ENCODE measurements around the gene SLC44A5. TPM values are rescaled to one million over a fixed set of nuclear protein-coding genes. Genes with fewer than 3 reads are reported as not detected.

SLC44A5 gene
- total RNA-seq, 2 donors from 2014 or later: 0.61 TPM; not detected in 1

GRCh38 chr1:75472971-75473603 lies 137.8 kb downstream of the SLC44A5 start:
- ATAC-seq (replicated peaks): no peak
- Mint-ChIP-seq H3K4me1 (no peaks in the 10 kb centered on the region), H3K9me3 (no peaks in the 10 kb centered on the region), H3K4me3 (no peak overlapping the region), H3K27me3 (no peaks in the 10 kb centered on the region), H3K36me3 (ENCODE audit: low read depth) (no peaks in the 10 kb centered on the region), H3K27ac (no peak overlapping the region)

DNA sequence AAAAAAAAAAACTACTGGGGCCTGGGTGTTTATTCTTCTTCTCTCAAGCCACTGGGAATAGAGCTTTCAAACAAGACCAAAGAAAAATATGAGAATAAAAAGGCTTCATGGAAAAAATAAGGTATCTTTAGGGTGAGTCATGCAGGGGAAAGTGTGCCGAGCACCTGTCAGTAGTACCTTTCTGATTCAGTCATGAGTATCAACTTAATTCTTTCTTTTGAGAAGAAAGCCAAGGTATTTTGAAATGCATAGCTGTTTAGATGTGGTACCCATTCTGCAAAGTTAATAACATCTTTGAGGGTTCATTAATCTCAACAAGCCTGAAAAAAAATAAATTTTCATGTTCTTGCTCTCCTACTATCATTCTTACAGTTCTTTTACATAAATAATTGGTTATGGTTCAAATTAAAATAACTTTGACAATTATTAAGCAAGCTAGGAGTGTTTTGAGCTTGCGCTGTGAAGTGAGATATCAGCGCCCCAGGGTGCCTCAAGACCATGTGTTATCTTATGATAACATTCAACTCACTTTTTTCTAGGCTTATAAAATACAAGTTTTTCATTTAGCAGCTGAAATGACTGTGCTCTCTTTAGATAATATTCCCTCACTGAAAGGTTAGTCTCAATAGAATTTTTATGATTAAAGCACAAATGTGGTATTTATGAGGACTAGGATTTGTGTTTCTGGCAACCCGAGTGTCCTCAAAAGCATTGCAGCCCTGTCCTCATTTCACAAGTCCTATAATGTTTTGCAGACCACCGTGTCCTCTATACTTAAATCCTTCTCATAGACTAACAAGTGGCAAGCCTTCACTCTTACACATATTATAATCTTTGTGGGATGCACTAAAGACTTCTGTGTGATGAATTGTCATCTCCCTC lies 138.6 kb downstream of the SLC44A5 start:
- Mint-ChIP-seq H3K4me1 (no peaks in the 10 kb centered on the region), H3K9me3 (no peaks in the 10 kb centered on the region), H3K27me3 (no peaks in the 10 kb centered on the region), H3K27ac (no peak overlapping the region), H3K4me3 (no peak overlapping the region), H3K36me3 (ENCODE audit: low read depth) (no peaks in the 10 kb centered on the region)
- ATAC-seq (replicated peaks): no peak

GRCh38 chr1:75471252-75471651 lies 139.7 kb downstream of the SLC44A5 start:
- H3K4me1 Mint-ChIP-seq: no peaks in the 10 kb centered on the region
- no peaks in the 10 kb centered on the region for H3K9me3 Mint-ChIP-seq
- ATAC-seq (replicated peaks): no peak
- no peak overlapping the region for H3K4me3 Mint-ChIP-seq
- H3K36me3 Mint-ChIP-seq (ENCODE audit: low read depth): no peaks in the 10 kb centered on the region
- H3K27ac Mint-ChIP-seq: no peak overlapping the region
- no peaks in the 10 kb centered on the region for H3K27me3 Mint-ChIP-seq

DNA sequence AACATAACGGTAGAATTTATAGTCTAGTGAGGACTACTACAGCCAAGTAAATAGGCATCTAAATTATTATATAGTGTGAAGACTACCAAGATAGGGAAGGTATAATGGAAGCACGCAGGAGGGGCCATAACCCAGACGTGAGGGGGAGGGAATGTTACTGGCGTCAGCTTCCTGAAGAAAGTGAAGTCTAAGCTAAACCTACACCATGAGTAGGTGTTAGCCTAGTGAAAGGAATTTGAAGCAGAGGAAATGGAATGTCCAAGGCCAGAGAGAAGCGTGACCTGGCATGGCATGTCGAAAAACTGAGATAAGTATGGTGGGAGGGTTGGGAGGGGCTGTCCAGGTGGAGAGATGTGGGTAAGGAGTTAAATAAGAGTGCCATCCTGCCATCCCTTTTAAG lies 140.5 kb downstream of the SLC44A5 start:
- H3K4me1 Mint-ChIP-seq: no peaks in the 10 kb centered on the region
- no peak overlapping the region for H3K27ac Mint-ChIP-seq
- H3K9me3 Mint-ChIP-seq: no peaks in the 10 kb centered on the region
- no peak overlapping the region for H3K4me3 Mint-ChIP-seq
- no peaks in the 10 kb centered on the region for H3K27me3 Mint-ChIP-seq
- ATAC-seq (replicated peaks): no peak
- no peaks in the 10 kb centered on the region for H3K36me3 Mint-ChIP-seq (ENCODE audit: low read depth)

DNA sequence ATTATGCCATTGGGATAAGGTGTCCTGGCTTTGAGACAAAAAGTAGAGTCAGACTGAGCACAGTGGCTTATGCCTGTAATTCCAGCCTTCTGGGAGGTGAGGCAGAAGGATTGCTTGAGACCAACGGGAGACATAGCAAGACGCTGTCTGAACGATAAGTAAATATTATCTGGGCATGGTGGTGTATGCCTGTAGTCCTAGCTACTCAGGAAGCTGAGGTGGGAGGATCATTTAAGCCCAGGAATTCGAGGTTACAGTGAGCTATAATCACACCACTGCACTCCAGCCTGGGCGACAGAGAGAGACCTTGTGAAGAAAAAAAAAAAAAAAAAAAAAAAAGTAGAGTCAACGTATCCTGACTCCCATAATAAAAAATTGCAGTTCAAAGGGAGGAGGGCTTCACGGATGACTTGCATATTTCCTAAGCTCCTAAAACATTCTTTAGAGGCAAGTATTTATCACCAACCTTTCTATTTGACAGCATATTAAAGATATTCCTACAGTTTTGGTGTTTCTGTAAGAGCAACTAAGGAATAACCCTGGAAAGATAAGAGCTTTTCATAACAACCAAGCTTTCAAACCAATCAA lies 141.2 kb downstream of the SLC44A5 start:
- ATAC-seq (replicated peaks): no peak

DNA sequence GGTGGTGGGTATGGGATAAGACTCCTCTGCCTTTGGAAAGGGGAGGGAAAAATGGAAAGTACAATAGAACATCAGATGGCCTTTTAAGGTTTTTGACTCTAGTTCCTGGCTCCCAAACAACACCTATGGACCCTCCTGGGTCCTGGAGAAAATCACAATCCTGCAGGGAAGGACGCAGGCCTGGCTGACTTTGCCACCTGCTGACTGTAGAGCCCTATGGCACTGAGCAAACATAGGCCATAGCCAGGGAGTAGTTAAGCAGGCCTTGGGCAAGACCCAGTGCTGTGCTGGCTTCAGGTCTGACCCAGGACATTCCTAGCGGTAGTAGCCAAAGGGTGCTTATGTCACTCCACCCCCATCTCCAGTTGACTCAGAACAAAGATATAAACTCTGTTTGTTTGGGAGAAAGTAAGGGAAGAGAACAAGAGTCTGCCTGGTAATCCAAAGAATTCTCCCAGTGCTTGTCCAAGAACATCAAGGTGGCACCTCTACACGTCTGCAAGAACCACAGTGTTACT lies 149.0 kb downstream of the SLC44A5 start:
- H3K36me3 Mint-ChIP-seq (ENCODE audit: low read depth): no peaks in the 10 kb centered on the region
- no peak overlapping the region for H3K27ac Mint-ChIP-seq
- no peak overlapping the region for H3K4me3 Mint-ChIP-seq
- H3K27me3 Mint-ChIP-seq: no peaks in the 10 kb centered on the region
- H3K9me3 Mint-ChIP-seq: no peaks in the 10 kb centered on the region
- no peaks in the 10 kb centered on the region for H3K4me1 Mint-ChIP-seq
- ATAC-seq (replicated peaks): no peak

More for the DNA sequence above, 141.2 kb downstream of the SLC44A5 start:
- Mint-ChIP-seq H3K36me3 (ENCODE audit: low read depth) (no peaks in the 10 kb centered on the region), H3K9me3 (no peaks in the 10 kb centered on the region), H3K4me3 (no peak overlapping the region), H3K4me1 (no peaks in the 10 kb centered on the region), H3K27me3 (no peaks in the 10 kb centered on the region), H3K27ac (no peak overlapping the region)

- no peak overlapping the region for H3K4me3 Mint-ChIP-seq
- no peak for ATAC-seq (replicated peaks)
- no peaks in the 10 kb centered on the region for H3K4me1 Mint-ChIP-seq
- H3K27ac Mint-ChIP-seq: no peak overlapping the region
- peaks cover 13% of the 10 kb centered on the region for H3K9me3 Mint-ChIP-seq
- no peaks in the 10 kb centered on the region for H3K36me3 Mint-ChIP-seq (ENCODE audit: low read depth)
- no peaks in the 10 kb centered on the region for H3K27me3 Mint-ChIP-seq
Observed at GRCh38 chr1:75449998-75450397, 160.9 kb downstream of the SLC44A5 start.

DNA sequence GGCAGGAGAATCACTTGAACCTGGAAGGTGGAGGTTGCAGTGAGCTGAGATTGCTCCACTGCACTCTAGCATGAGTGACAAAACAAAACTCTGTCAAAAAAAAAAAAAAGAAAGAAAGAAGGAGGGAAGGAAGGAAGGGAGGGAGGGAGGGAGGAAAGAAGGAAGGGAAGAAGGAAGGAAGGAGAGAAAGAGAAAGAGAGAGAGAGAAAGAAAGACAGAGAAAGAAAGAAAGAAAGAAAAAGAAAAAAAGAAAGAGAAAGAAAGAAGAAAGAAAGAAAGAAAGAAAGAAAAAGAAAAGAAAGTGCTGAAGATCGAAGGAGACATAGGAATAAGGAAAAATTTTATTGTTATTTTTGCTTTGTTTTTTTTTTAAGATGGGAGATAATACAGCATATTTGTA lies 166.7 kb downstream of the SLC44A5 start:
- H3K27me3 Mint-ChIP-seq: no peaks in the 10 kb centered on the region
- H3K27ac Mint-ChIP-seq: no peak overlapping the region
- H3K4me1 Mint-ChIP-seq: no peaks in the 10 kb centered on the region
- no peak overlapping the region for H3K4me3 Mint-ChIP-seq
- H3K9me3 Mint-ChIP-seq: peaks cover 6% of the 10 kb centered on the region
- ATAC-seq (replicated peaks): no peak
- no peaks in the 10 kb centered on the region for H3K36me3 Mint-ChIP-seq (ENCODE audit: low read depth)

- H3K9me3 Mint-ChIP-seq: no peaks in the 10 kb centered on the region
- no peaks in the 10 kb centered on the region for H3K27me3 Mint-ChIP-seq
- no peak overlapping the region for H3K27ac Mint-ChIP-seq
- no peaks in the 10 kb centered on the region for H3K4me1 Mint-ChIP-seq
- ATAC-seq (replicated peaks): no peak
- H3K4me3 Mint-ChIP-seq: no peak overlapping the region
- no peaks in the 10 kb centered on the region for H3K36me3 Mint-ChIP-seq (ENCODE audit: low read depth)
Observed at GRCh38 chr1:75440274-75440673, 170.6 kb downstream of the SLC44A5 start.

GRCh38 chr1:75438355-75438754 lies 172.6 kb downstream of the SLC44A5 start:
- ATAC-seq (replicated peaks): no peak
- H3K27ac Mint-ChIP-seq: no peak overlapping the region
- no peak overlapping the region for H3K4me3 Mint-ChIP-seq
- H3K4me1 Mint-ChIP-seq: no peaks in the 10 kb centered on the region
- no peaks in the 10 kb centered on the region for H3K36me3 Mint-ChIP-seq (ENCODE audit: low read depth)
- H3K27me3 Mint-ChIP-seq: no peaks in the 10 kb centered on the region
- H3K9me3 Mint-ChIP-seq: no peaks in the 10 kb centered on the region

DNA sequence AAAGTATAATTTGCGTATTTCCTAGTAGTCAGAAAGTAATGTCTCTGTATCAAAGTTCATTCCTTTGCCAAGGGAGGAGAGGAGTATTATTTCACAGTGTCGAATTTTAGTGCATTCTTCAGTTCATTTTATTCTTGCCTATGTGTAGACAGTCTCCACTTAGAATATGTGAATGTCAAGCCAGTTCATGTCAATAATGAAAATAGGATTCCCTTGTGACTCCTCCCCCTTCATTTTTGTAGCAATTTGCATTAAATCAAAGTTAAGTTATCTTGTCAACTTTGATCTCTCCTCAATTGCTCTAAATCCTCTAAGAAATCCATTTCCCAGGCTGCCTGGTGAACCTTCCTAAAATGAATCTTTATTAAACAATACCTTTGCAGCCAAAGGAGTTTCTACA lies 179.1 kb downstream of the SLC44A5 start:
- no peak overlapping the region for H3K27ac Mint-ChIP-seq
- ATAC-seq (replicated peaks): no peak
- H3K4me1 Mint-ChIP-seq: no peaks in the 10 kb centered on the region

GRCh38 chr1:75430526-75430925 lies 180.4 kb downstream of the SLC44A5 start:
- H3K9me3 Mint-ChIP-seq: peaks cover 3% of the 10 kb centered on the region
- no peaks in the 10 kb centered on the region for H3K36me3 Mint-ChIP-seq (ENCODE audit: low read depth)
- H3K27ac Mint-ChIP-seq: no peak overlapping the region
- no peaks in the 10 kb centered on the region for H3K4me1 Mint-ChIP-seq
- ATAC-seq (replicated peaks): no peak
- H3K27me3 Mint-ChIP-seq: no peaks in the 10 kb centered on the region
- H3K4me3 Mint-ChIP-seq: no peak overlapping the region

More for the DNA sequence above, 179.1 kb downstream of the SLC44A5 start:
- Mint-ChIP-seq H3K4me3 (no peak overlapping the region), H3K36me3 (ENCODE audit: low read depth) (no peaks in the 10 kb centered on the region), H3K27me3 (no peaks in the 10 kb centered on the region), H3K9me3 (peaks cover 3% of the 10 kb centered on the region)

DNA sequence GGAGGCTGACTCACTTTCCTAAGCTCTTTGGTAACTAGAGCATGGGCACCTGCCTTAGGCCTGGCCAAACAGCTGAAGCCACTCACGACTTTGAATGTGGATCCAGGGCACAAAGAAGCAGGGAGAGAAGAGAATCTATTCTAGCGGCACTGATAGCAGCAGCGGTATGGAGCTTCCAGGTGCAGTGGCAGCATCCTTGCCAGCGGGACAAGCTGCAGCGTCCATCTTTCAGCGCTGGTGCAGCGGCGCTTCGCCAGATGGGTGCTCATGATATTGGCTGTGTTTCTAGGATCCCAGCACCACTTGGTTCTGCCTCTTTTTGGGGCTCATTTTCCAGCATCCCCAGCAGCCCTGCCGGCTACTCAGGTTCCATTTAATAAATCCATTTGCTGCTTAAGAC lies 184.2 kb downstream of the SLC44A5 start:
- Mint-ChIP-seq H3K36me3 (ENCODE audit: low read depth) (no peaks in the 10 kb centered on the region), H3K27ac (no peak overlapping the region), H3K9me3 (peaks cover 3% of the 10 kb centered on the region), H3K4me1 (no peaks in the 10 kb centered on the region), H3K27me3 (no peaks in the 10 kb centered on the region), H3K4me3 (no peak overlapping the region)
- ATAC-seq (replicated peaks): no peak

- H3K9me3 Mint-ChIP-seq: peaks cover 3% of the 10 kb centered on the region
- no peak for ATAC-seq (replicated peaks)
- no peaks in the 10 kb centered on the region for H3K36me3 Mint-ChIP-seq (ENCODE audit: low read depth)
- no peaks in the 10 kb centered on the region for H3K4me1 Mint-ChIP-seq
- H3K27me3 Mint-ChIP-seq: no peaks in the 10 kb centered on the region
- H3K27ac Mint-ChIP-seq: no peak overlapping the region
- H3K4me3 Mint-ChIP-seq: no peak overlapping the region
Observed at GRCh38 chr1:75425001-75425650, 185.8 kb downstream of the SLC44A5 start.
